Progenitor cell of endocrine pancreas (in vitro differentiated cells): ENCODE data around the gene SDSL. TPM values are rescaled to one million over a fixed set of nuclear protein-coding genes. Genes with fewer than 3 reads are reported as not detected.

Source experiments
- DNase-seq: peaks from one replicate; pipeline ENCODE4 v3.0.0; 2021; ENCODE audit warnings: low spot score; ENCODE audit not compliant: unreplicated experiment
- H3K27ac Mint-ChIP-seq: 2 replicates; pipeline ENCODE4 v1.8.0; 2021; ENCODE audit warnings: mild to moderate bottlenecking, moderate library complexity, mixed read lengths
- H3K27me3 Mint-ChIP-seq: 2 replicates; pipeline ENCODE4 v1.8.0; 2021; ENCODE audit warnings: mixed read lengths
- H3K36me3 Mint-ChIP-seq: 2 replicates; pipeline ENCODE4 v1.8.0; 2022; ENCODE audit warnings: mixed read lengths; ENCODE audit not compliant: insufficient read depth
- H3K4me1 Mint-ChIP-seq: 2 replicates; pipeline ENCODE4 v1.8.0; 2021; ENCODE audit warnings: low read depth, mixed read lengths
- H3K4me3 Mint-ChIP-seq: 2 replicates; pipeline ENCODE4 v1.8.0; 2021; ENCODE audit warnings: low read depth, mild to moderate bottlenecking, moderate library complexity, mixed read lengths
- H3K9me3 Mint-ChIP-seq: 2 replicates; pipeline ENCODE4 v1.8.0; 2021; ENCODE audit warnings: low read depth, mixed read lengths
- CTCF ChIP-seq: fragments of 200-600 bp; sonication (generic); IDR thresholded peaks from one replicate; pipeline ENCODE4 v1.5.0; 2021; ENCODE audit warnings: antibody characterized with exemption, mild to moderate bottlenecking; ENCODE audit not compliant: unreplicated experiment
- total RNA-seq: library from RNA; stranded (reverse); gene quantifications from 2 replicates; pipeline ENCODE4 v1.2.1, GENCODE V29; 2021

The SDSL gene
- total RNA-seq, 1 donor from 2014 or later: 17.2 TPM

GRCh38 chr12:113445544-113446171 is 23.5 kb downstream of the SDSL start:
- H3K27me3 Mint-ChIP-seq: peaks cover 36% of the 10 kb centered on the region

GRCh38 chr12:113448873-113449272 is 26.7 kb downstream of the SDSL start:
- Mint-ChIP-seq H3K36me3 (no peaks in the 10 kb centered on the region), H3K4me3 (no peak overlapping the region), H3K27ac (peak overlapping the region; percentile 66), H3K27me3 (peaks cover 53% of the 10 kb centered on the region), H3K9me3 (peaks cover 4% of the 10 kb centered on the region), H3K4me1 (peaks cover 12% of the 10 kb centered on the region)
- no peak for TF ChIP-seq CTCF
- no peak for DNase-seq

More at GRCh38 chr12:113445544-113446171, 23.5 kb downstream of the SDSL start:
- Mint-ChIP-seq H3K27ac (no peak overlapping the region), H3K9me3 (peaks cover 4% of the 10 kb centered on the region), H3K36me3 (no peaks in the 10 kb centered on the region), H3K4me3 (no peak overlapping the region), H3K4me1 (peaks cover 25% of the 10 kb centered on the region)
- no peak for DNase-seq
- no peak for TF ChIP-seq CTCF

- H3K36me3 Mint-ChIP-seq: no peaks in the 10 kb centered on the region
- H3K27ac Mint-ChIP-seq: no peak overlapping the region
- no peak for TF ChIP-seq CTCF
- DNase-seq: no peak
- no peak overlapping the region for H3K4me3 Mint-ChIP-seq
- H3K27me3 Mint-ChIP-seq: peaks cover 53% of the 10 kb centered on the region
- H3K4me1 Mint-ChIP-seq: peaks cover 12% of the 10 kb centered on the region
- H3K9me3 Mint-ChIP-seq: peaks cover 4% of the 10 kb centered on the region
These were observed 27.1 kb downstream of the SDSL start for GRCh38 chr12:113449299-113449698.

GRCh38 chr12:113449839-113450238 is 27.7 kb downstream of the SDSL start:
- Mint-ChIP-seq H3K36me3 (no peaks in the 10 kb centered on the region), H3K27ac (no peak overlapping the region), H3K4me1 (peaks cover 12% of the 10 kb centered on the region), H3K27me3 (peaks cover 50% of the 10 kb centered on the region), H3K9me3 (peaks cover 4% of the 10 kb centered on the region), H3K4me3 (no peak overlapping the region)
- TF ChIP-seq CTCF: no peak
- no peak for DNase-seq

- H3K9me3 Mint-ChIP-seq: no peaks in the 10 kb centered on the region
- peaks cover 46% of the 10 kb centered on the region for H3K27me3 Mint-ChIP-seq
- no peak overlapping the region for H3K4me3 Mint-ChIP-seq
- peaks cover 10% of the 10 kb centered on the region for H3K4me1 Mint-ChIP-seq
- TF ChIP-seq CTCF: no peak
- H3K36me3 Mint-ChIP-seq: no peaks in the 10 kb centered on the region
- no peak for DNase-seq
- H3K27ac Mint-ChIP-seq: no peak overlapping the region
These were observed 30.3 kb downstream of the SDSL start for GRCh38 chr12:113452458-113452857.
